Breast epithelium (tissue), 4 donors: ENCODE measurements around the gene SPARCL1. TPM values are rescaled to one million over a fixed set of nuclear protein-coding genes. Genes with fewer than 3 reads are reported as not detected.
"Not testable (repeated sequence)": the region's sequence is repeated elsewhere in the genome, so short reads cannot be mapped to it uniquely, and the experiment has no call there.

Experiments
- DNase-seq, 2 donors: peaks; one replicate each; pipeline ENCODE4 v3.0.0-alpha.2; 2019; ENCODE audit warnings: low spot score in 2 of 2
- H3K27ac ChIP-seq, 2 donors: fragments of 200-600 bp; sonication (generic) in 1 of 2; one replicate each; pipeline ENCODE4 v1.5.1; 2016 to 2019; ENCODE audit warnings: mild to moderate bottlenecking in 1 of 2
- H3K27me3 ChIP-seq, 2 donors: fragments of 200-600 bp; sonication (generic) in 1 of 2; one replicate each; pipeline versions ENCODE4 v1.5.1 to v1.6.0; 2017 to 2019; ENCODE audit warnings: control low read depth in 1 of 2, mild to moderate bottlenecking in 1 of 2
- H3K36me3 ChIP-seq: fragments of 200-600 bp; one replicate; pipeline ENCODE4 v1.5.1; 2019
- H3K4me1 ChIP-seq, 2 donors: fragments of 200-600 bp; sonication (generic); one replicate each; pipeline ENCODE4 v1.5.1; 2016 to 2019; ENCODE audit warnings: control low read depth in 1 of 2
- H3K4me3 ChIP-seq, 3 donors: fragments of 200-600 bp; sonication (generic); 1 replicate in 2 of 3; 2 replicates in 1 of 3; pipeline ENCODE4 v1.5.1; 2016 to 2019; ENCODE audit warnings: mild to moderate bottlenecking in 3 of 3, moderate library complexity in 2 of 3
- H3K9me3 ChIP-seq, 2 donors: fragments of 200-600 bp; sonication (generic) in 1 of 2; one replicate each; pipeline ENCODE4 v1.5.1; 2016 to 2019; ENCODE audit warnings: control low read depth in 1 of 2
- POLR2A ChIP-seq: fragments of 450-650 bp; IDR thresholded peaks from one replicate; pipeline ENCODE4 v1.6.1; 2016; ENCODE audit warnings: antibody characterized with exemption, mild to moderate bottlenecking, moderate library complexity
- POLR2AphosphoS5 ChIP-seq, 3 donors: sonication (generic); formaldehyde crosslinking; IDR thresholded peaks; one replicate each; pipeline ENCODE4 v1.6.1; 2017; ENCODE audit warnings: antibody characterized with exemption in 3 of 3
- intact Hi-C: fragments of 100-400 bp; cut with DNase I; formaldehyde crosslinking; loops from one replicate; pipeline ENCODE4 v1.15.1; 2023; ENCODE audit warnings: low total_unique reads
- total RNA-seq, 3 donors: library from RNA; depleted of rRNA; stranded (reverse); fragments of >200 nt; gene quantifications; one replicate each; pipeline ENCODE4 v1.1.0, GENCODE V29; 2016
- TF ChIP-seq, protein P1 (sequence below), 3 donors: fragments of 450-650 bp; IDR thresholded peaks; one replicate each; pipeline ENCODE4 v1.5.1; 2016 to 2017; ENCODE audit warnings: antibody characterized with exemption in 3 of 3, mild to moderate bottlenecking in 3 of 3, moderate library complexity in 3 of 3

Gene SPARCL1
- 100 to 1,000 TPM; 368 to 408 (median 371) TPM for total RNA-seq

- DNase-seq = peak in 1 of 2 donors; percentile 35
- H3K36me3 ChIP-seq = no peaks in the 10 kb centered on the region
- intact Hi-C loops = no loop called here
Observed at GRCh38 chr4:87529187-87529586, at the start of gene SPARCL1. SPARCL1 (minus strand) TSS chr4:87529376; CDS start chr4:87499574, 29,802 bp downstream.

DNA sequence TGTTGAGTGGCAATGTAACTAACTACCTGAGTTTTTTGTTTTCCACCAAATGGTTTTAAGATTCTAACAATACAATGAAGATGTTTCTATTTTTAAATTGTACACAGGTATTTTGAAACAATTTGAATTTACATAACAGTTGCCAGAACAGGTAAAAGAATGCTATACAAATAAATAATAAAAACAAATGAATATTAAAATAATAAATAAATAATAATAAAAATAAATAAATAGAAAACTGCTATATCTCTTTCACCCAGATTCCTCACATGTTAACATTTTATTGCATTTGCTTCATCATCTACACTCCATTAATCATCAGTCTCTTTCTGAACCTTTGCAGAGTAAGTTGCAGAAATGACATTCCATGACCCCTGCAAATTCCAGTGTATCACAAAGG, 46.8 kb upstream of the SPARCL1 start:
- H3K4me1 ChIP-seq = no peaks in the 10 kb centered on the region
- H3K27ac ChIP-seq = peak overlapping the region; percentile 81 to 84
- TF ChIP-seq POLR2AphosphoS5 (IDR thresholded peaks at IDR 0.05) (no peak), POLR2A (no peak)
- TF ChIP-seq, protein P1, sequence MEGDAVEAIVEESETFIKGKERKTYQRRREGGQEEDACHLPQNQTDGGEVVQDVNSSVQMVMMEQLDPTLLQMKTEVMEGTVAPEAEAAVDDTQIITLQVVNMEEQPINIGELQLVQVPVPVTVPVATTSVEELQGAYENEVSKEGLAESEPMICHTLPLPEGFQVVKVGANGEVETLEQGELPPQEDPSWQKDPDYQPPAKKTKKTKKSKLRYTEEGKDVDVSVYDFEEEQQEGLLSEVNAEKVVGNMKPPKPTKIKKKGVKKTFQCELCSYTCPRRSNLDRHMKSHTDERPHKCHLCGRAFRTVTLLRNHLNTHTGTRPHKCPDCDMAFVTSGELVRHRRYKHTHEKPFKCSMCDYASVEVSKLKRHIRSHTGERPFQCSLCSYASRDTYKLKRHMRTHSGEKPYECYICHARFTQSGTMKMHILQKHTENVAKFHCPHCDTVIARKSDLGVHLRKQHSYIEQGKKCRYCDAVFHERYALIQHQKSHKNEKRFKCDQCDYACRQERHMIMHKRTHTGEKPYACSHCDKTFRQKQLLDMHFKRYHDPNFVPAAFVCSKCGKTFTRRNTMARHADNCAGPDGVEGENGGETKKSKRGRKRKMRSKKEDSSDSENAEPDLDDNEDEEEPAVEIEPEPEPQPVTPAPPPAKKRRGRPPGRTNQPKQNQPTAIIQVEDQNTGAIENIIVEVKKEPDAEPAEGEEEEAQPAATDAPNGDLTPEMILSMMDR (IDR thresholded peaks at IDR 0.05) = no peak

More at GRCh38 chr4:87529187-87529586, at the start of gene SPARCL1:
- H3K27me3 ChIP-seq = no peaks in the 10 kb centered on the region
- H3K27ac ChIP-seq = peak within 1 kb of the TSS; percentile 76 to 89
- H3K4me1 ChIP-seq = no peaks in the 10 kb centered on the region
- TF ChIP-seq POLR2AphosphoS5 (IDR thresholded peaks at IDR 0.05) = peak in 2 of 3 donors; percentile 25 to 33
- no peak for TF ChIP-seq POLR2A
- peak within 1 kb of the TSS; percentile 47 to 65 (median 51) for H3K4me3 ChIP-seq
- H3K9me3 ChIP-seq = peaks cover 0 to 8% of the 10 kb centered on the region in 2 donors

DNA sequence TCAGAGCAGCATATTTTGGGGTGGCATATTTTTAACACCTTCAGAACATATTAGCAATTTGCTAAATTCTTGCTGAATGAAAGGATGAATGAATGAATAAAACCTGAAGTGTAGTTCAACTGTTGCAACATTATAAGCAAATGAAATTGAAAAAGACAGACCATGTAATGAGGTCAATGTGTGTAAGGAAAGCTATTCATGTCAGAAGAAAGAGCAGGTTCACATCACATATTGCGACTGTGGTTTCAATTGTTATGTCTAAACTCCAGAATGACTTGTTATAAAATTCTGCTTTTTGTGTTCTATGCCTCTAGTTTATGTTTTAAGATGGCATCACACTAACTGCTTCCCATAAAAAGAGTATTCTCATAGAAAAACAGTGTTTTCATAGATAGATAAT, 46.2 kb upstream of the SPARCL1 start:
- Histone ChIP-seq H3K4me3 (no peak overlapping the region), H3K27me3 (no peaks in the 10 kb centered on the region), H3K9me3 (no peaks in the 10 kb centered on the region), H3K27ac (peak overlapping the region; percentile 81 to 84), H3K36me3 (no peaks in the 10 kb centered on the region), H3K4me1 (no peaks in the 10 kb centered on the region)
- intact Hi-C loops = no loop called here
- no peak for DNase-seq
- TF ChIP-seq, protein P1 (IDR thresholded peaks at IDR 0.05) = no peak
- TF ChIP-seq POLR2A = no peak
- TF ChIP-seq POLR2AphosphoS5 (IDR thresholded peaks at IDR 0.05) = no peak

More for the DNA sequence above, 46.8 kb upstream of the SPARCL1 start:
- intact Hi-C loops = no loop called here
- Histone ChIP-seq H3K27me3 (no peaks in the 10 kb centered on the region), H3K36me3 (no peaks in the 10 kb centered on the region), H3K9me3 (no peaks in the 10 kb centered on the region), H3K4me3 (no peak overlapping the region)
- no peak for DNase-seq

DNA sequence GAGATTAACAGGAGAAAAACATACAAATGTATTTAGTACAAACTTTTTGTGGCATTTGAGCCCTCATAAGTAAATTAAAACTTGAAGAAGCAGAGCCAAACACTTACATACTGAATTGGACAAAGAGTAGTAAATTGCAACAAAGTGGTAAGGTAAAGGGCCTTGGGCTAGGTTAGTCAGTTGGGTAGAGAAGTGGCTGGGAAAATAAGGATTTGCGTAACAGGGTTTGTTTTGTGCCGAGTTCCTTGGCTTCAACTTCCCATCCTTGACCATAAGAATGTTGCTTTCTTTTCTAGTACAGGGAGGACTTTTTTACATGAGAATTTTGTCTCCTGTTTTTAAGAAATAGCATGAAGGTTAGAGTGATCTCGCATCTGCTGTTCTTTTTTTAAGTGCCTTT, 45.8 kb upstream of the SPARCL1 start:
- H3K9me3 ChIP-seq = no peaks in the 10 kb centered on the region
- peak in 1 of 2 donors; percentile 65 for DNase-seq
- H3K4me1 ChIP-seq = no peaks in the 10 kb centered on the region
- no peak overlapping the region for H3K4me3 ChIP-seq
- H3K27me3 ChIP-seq = no peaks in the 10 kb centered on the region
- no peak for TF ChIP-seq POLR2AphosphoS5 (IDR thresholded peaks at IDR 0.05)
- intact Hi-C loops = no loop called here
- H3K36me3 ChIP-seq = no peaks in the 10 kb centered on the region
- H3K27ac ChIP-seq = peak overlapping the region; percentile 81 to 84

- H3K9me3 ChIP-seq, DNase-seq, intact Hi-C loops, H3K27me3 ChIP-seq, H3K4me3 ChIP-seq, H3K36me3 ChIP-seq, H3K4me1 ChIP-seq: not testable (repeated sequence)
- H3K27ac ChIP-seq = peak overlapping the region; percentile 81
Observed at GRCh38 chr4:87574376-87574775, 45.2 kb upstream of the SPARCL1 start.

DNA sequence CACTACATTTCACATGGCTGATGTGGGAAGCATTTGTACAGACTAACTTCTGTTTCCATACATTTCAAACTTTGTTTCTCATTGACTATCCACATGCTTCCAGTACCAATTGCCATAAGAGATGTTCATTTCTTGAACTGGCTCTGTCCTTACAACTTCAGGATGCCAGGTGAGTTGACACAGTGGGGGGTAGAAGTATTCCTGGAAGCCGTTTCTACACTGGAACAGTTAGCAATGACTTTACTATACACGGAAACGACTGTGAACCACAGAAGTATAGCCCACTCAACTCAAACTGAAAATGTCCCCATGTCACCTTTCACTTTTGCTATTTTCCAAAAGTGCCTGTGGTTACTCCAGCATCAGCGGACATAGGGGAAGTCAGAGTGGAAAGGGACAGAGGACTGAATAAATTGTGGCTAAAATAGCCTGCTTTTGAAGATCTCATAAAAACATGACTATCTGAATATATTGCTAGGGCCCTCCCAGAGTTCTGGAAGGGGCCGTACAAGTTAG, 41.2 kb upstream of the SPARCL1 start:
- no peaks in the 10 kb centered on the region for H3K9me3 ChIP-seq
- no peak overlapping the region for H3K4me3 ChIP-seq
- H3K4me1 ChIP-seq = no peaks in the 10 kb centered on the region
- no peak for DNase-seq
- H3K36me3 ChIP-seq = no peaks in the 10 kb centered on the region
- H3K27me3 ChIP-seq = no peaks in the 10 kb centered on the region
- no peak overlapping the region for H3K27ac ChIP-seq
- intact Hi-C loops = no loop called here
- TF ChIP-seq, protein P1 (IDR thresholded peaks at IDR 0.05) = no peak
- TF ChIP-seq POLR2A = no peak
- no peak for TF ChIP-seq POLR2AphosphoS5 (IDR thresholded peaks at IDR 0.05)

- H3K9me3 ChIP-seq = no peaks in the 10 kb centered on the region
- intact Hi-C loops = no loop called here
- no peak for DNase-seq
- H3K4me3 ChIP-seq = no peak overlapping the region
- TF ChIP-seq POLR2AphosphoS5 (IDR thresholded peaks at IDR 0.05) = no peak
- TF ChIP-seq, protein P1 (IDR thresholded peaks at IDR 0.05) = no peak
- no peak for TF ChIP-seq POLR2A
- H3K4me1 ChIP-seq = no peaks in the 10 kb centered on the region
- no peak overlapping the region for H3K27ac ChIP-seq
- H3K36me3 ChIP-seq = no peaks in the 10 kb centered on the region
- H3K27me3 ChIP-seq = no peaks in the 10 kb centered on the region
Observed at GRCh38 chr4:87567191-87567590, 38.0 kb upstream of the SPARCL1 start.
